Caki2 (cell line): ENCODE measurements around the gene L3MBTL1. TPM values are rescaled to one million over a fixed set of nuclear protein-coding genes. Genes with fewer than 3 reads are reported as not detected.

ENCODE experiments used
- DNase-seq: peaks from one replicate; pipeline ENCODE4 v3.0.0-alpha.2; 2015; ENCODE audit warnings: low read depth
- in situ Hi-C: cut with HindIII; loops from 2 replicates; pipeline ENCODE4 v1.10.0; 2016; ENCODE audit warnings: low sequenced_read_pairs, low pct_unique_long_range_greater_than_20kb, mixed read lengths
- total RNA-seq: library from RNA; depleted of rRNA; stranded (reverse); fragments of >200 nt; shearing (Covaris generic); gene quantifications from 2 replicates; pipeline ENCODE4 v1.2.3, GENCODE V29; 2014; ENCODE audit warnings: low replicate concordance; rRNA removed

L3MBTL1 gene
- total RNA-seq = 6.8 and 9.5 TPM in 2 replicates

GRCh38 chr20:43507150-43508080 lies at the start of gene L3MBTL1:
TSS of gene L3MBTL1 (plus strand) at chr20:43507697. CDS start at chr20:43513504, 5,807 bp downstream.
- in situ Hi-C loops = no loop called here
- peak; percentile 67 for DNase-seq

- in situ Hi-C loops = no loop called here
- DNase-seq = no peak
Measured at GRCh38 chr20:43458422-43458924, 49.0 kb upstream of the L3MBTL1 start.

- in situ Hi-C loops = no loop called here
- DNase-seq = no peak
Measured at GRCh38 chr20:43459022-43459942, 48.2 kb upstream of the L3MBTL1 start.

- no peak for DNase-seq
- in situ Hi-C loops = no loop called here
Measured at GRCh38 chr20:43460172-43460829, 47.2 kb upstream of the L3MBTL1 start.

GRCh38 chr20:43460830-43461200 lies 46.7 kb upstream of the L3MBTL1 start:
- in situ Hi-C loops = no loop called here
- DNase-seq = no peak

GRCh38 chr20:43461894-43462659 lies 45.4 kb upstream of the L3MBTL1 start:
- in situ Hi-C loops = no loop called here
- no peak for DNase-seq

GRCh38 chr20:43462660-43463526 lies 44.6 kb upstream of the L3MBTL1 start:
- no peak for DNase-seq
- in situ Hi-C loops = no loop called here

GRCh38 chr20:43463527-43464218 lies 43.8 kb upstream of the L3MBTL1 start:
- in situ Hi-C loops = no loop called here

GRCh38 chr20:43464219-43464790 lies 43.2 kb upstream of the L3MBTL1 start:
- in situ Hi-C loops = no loop called here
- DNase-seq = no peak

More at GRCh38 chr20:43463527-43464218, 43.8 kb upstream of the L3MBTL1 start:
- DNase-seq = no peak

GRCh38 chr20:43465625-43465943 lies 41.9 kb upstream of the L3MBTL1 start:
- in situ Hi-C loops = no loop called here

GRCh38 chr20:43467589-43467988 lies 39.9 kb upstream of the L3MBTL1 start:
- DNase-seq = no peak
- in situ Hi-C loops = no loop called here

More at GRCh38 chr20:43465625-43465943, 41.9 kb upstream of the L3MBTL1 start:
- no peak for DNase-seq

- DNase-seq = no peak
- in situ Hi-C loops = no loop called here
Measured at GRCh38 chr20:43472671-43473380, 34.7 kb upstream of the L3MBTL1 start.

- no peak for DNase-seq
- in situ Hi-C loops = no loop called here
Measured at GRCh38 chr20:43473381-43473704, 34.2 kb upstream of the L3MBTL1 start.

- in situ Hi-C loops = no loop called here
- no peak for DNase-seq
Measured at GRCh38 chr20:43477193-43477592, 30.3 kb upstream of the L3MBTL1 start.

- DNase-seq = no peak
- in situ Hi-C loops = no loop called here
Measured at GRCh38 chr20:43477619-43478018, 29.9 kb upstream of the L3MBTL1 start.
